COLO829 (cell line): ENCODE data around the gene EPS8L1.
"Not testable (repeated sequence)": the region's sequence is repeated elsewhere in the genome, so short reads cannot be mapped to it uniquely, and the experiment has no call there.

ENCODE experiments used
- DNase-seq: peaks from one replicate; pipeline ENCODE4 v3.0.0; 2012; ENCODE audit warnings: low spot score

Gene EPS8L1

GRCh38 chr19:55050749-55051532, 24.7 kb upstream of the EPS8L1 start:
- DNase-seq: no peak

- no peak for DNase-seq
These were observed 21.9 kb upstream of the EPS8L1 start for GRCh38 chr19:55053735-55054134.

- no peak for DNase-seq
These were observed 18.8 kb upstream of the EPS8L1 start for GRCh38 chr19:55056827-55057226.

DNA sequence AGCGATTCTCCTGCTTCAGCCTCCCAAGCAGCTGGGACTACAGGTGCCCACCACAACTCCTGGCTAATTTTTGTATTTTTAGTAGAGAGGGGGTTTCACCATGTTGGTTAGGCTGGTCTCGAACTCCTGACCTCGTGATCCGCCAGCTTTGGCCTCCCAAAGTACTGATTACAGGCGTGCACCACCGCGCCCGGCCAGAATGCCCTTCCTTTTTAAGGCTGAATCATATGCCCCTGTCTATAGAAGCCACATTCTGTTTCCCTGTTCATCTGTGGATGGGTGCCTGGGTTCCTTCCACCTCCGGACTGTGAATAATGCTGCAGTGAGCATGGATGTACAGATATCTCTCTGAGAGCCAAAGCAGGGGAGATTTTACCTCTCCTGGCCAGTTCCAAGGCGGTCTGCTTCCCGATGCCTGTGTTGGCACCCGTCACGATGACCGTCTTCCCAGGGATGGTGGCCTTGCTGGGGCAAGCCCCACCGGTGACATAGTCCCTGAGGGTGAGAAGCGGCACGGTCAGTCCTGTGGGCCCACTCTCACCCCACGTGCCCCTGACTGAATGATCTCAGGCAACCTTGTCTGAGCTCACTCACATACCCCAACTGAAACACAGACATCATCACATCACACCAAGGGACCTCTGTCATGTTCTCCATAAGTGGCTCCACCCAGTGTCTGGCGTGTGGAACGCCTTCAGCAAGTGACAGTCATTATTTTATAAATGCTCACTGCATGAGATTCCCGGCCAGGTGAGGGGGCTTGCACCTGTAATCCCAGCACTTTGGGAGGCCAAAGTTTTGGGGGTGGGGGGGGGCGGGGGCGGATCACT, 16.7 kb upstream of the EPS8L1 start:
- DNase-seq: no peak

GRCh38 chr19:55060287-55060686, 15.4 kb upstream of the EPS8L1 start:
- not testable (repeated sequence) for DNase-seq

GRCh38 chr19:55062735-55063491, 12.8 kb upstream of the EPS8L1 start, which contains the start of gene RDH13:
Gene RDH13, minus strand, starts transcription at chr19:55063148. Its CDS starts 116 bp downstream, at chr19:55063032.
- peak; percentile 96 for DNase-seq

DNA sequence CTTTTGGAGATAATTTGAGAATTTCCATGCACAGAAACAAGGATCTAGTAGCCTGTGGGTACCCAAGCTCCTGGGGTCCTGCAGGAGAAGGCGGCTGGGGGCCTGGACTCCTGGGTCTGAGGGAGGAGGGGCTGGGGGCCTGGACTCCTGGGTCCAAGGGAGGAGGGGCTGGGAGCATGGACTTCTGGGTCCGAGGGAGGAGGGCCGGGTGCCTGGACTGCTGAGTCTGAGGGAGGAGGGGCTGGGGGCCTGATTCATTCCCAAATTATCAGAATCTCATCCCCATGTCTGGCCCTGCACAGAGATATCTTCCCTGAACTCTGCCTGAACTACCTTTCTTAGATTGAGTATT, 12.2 kb upstream of the EPS8L1 start:
- DNase-seq: no peak

DNA sequence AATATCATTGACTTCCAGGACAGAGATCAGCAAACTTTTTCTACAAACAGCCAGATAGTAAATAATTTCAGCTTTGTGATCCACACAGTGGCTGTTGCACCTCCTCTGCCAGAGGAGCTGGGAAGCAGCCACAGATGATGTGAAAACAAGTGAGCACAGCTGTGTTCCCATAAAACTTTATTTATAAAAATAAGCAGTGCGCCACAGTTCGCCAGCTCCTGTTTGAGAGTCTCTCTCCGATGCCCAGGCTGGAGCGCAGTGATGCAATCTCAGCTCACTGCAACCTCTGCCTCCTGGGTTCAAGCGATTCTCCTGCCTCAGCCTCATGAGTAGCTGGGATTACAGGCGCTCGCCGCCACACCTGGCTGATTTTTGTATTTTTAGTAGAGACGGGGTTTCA, 10.2 kb upstream of the EPS8L1 start:
- DNase-seq: not testable (repeated sequence)

DNA sequence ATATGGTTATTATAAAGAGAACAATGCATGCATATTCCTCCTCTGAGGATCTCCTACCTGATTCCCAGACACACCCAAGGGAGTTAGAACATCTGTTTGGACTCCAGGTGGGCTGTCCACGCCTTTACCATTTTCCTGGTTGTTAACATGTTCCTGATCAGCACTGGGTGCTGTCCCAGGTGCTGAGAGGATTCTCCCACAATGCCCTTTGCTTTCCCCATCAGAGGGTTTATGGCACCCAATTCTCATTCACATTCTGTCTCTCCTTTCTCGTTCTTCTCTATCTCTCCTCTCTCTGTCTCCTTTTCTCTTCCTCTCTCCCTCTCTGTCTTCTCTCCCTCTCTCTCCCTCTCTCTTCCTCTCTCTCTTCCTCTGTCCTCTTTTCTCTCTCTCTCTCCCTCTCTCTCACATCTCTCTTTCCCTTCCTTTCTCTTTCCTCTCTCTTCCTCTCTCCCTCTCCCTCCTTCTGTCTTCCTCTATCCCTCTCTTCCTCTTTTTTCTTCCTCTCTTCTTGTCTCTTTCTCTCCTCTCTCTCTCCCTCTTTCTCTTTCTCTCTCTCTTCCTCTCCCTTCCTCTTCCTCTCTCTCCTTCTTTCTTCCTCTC, 9.5 kb upstream of the EPS8L1 start:
- no peak for DNase-seq

GRCh38 chr19:55067869-55068268, 7.8 kb upstream of the EPS8L1 start:
- no peak for DNase-seq

GRCh38 chr19:55068950-55069864, 6.5 kb upstream of the EPS8L1 start:
- no peak for DNase-seq

DNA sequence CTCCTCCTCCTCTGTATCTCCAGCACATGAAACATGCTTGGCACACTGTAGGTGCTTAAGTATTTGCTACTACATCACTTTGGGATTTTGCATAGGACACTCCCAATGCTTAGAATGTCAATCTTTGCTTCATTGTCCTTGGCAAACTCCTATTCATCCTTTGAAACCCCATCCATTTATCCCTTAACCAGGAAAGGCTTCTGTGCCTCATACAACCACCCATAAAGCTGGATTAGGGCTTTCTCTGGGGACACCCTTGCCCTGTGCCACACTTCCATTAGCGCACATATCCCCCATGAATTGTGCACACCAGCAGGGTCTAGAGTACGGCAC, 5.8 kb upstream of the EPS8L1 start:
- DNase-seq: no peak

- DNase-seq: no peak
These were observed 5.1 kb upstream of the EPS8L1 start for GRCh38 chr19:55070466-55071128.

DNA sequence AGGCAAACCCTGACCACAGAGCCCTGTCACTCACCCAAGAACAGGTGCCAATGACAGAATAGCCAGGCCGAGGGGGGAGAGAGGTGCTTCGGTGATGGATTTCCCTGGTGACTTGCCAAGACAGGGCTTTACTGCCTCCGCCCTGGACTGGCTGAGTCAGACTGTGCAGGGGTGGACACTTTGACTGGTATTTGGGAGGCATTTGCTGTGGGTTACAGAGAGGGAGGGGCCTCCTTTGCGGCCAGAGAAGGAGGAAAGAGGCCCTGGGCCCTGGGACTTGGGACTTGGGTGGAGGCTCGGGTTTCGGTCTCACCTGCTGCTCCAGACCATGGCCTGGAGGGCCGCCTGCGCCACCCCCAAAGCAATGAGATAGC, 4.6 kb upstream of the EPS8L1 start:
- DNase-seq: peak; percentile 42

GRCh38 chr19:55071913-55072312, 3.8 kb upstream of the EPS8L1 start:
- DNase-seq: no peak

- DNase-seq: no peak
These were observed 652 bp downstream of the EPS8L1 start for GRCh38 chr19:55076321-55076720.

- DNase-seq: no peak
These were observed 1.4 kb downstream of the EPS8L1 start for GRCh38 chr19:55077106-55077505.

DNA sequence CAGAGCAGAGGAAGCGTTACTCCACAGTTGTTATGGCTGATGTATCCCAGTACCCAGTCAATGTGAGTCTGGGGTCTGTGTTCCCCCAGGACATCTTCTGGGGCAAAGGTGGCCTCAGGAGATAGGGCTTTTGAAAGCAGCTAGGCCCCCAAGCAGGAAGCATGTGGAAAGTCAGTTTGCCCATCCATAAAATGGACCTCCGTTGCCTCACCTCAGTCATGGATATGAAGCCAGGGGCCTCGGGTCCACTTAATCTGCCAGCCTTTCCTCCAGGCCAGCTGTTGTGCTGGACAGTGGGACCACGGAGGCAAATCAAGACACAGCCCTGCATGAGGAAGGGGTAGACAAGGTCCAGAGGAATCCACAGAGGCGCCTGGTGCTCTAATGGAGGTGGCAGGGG, 3.3 kb downstream of the EPS8L1 start:
- no peak for DNase-seq

DNA sequence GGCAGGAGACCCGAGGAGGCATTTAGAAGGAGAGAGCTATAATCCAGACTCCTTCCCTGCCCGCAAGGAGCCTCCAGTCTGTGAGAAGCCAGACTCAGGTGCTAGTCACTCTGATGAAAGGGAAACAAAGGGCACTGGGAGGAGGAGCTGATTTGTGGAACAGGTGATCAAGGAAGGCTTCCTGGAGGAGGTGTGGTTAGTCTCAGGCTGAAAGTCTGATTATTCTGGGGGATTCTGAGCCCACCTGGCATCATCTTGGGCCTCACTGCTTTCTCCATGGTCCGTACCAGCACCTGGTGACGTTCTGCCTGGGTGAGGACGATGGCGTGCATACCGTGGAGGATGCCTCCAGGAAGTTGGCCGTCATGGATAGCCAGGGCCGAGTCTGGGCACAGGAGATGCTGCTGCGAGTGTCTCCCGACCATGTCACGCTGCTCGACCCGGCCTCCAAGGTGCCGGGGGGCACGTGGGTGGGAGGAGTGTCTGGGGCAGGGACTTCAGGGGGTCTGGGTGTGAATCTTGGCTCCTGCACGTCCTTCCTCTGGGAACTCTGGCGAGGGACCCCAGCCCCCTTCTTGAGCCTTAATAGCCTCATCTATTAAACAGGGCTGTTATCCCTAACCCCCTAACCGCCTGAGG, 3.9 kb downstream of the EPS8L1 start:
- no peak for DNase-seq
